ENCODE data around the gene MDH2. TPM values are rescaled to one million over a fixed set of nuclear protein-coding genes. Genes with fewer than 3 reads are reported as not detected.

MDH2 gene
- total and polyA plus RNA-seq, 2 of the 4 experiments (the other 2 are of a cell fraction), result 55.4 to 206 TPM

GRCh38 chr7:76108540-76109233 lies 60.8 kb downstream of the MDH2 start:
- Histone ChIP-seq H3K4me1 (ENCODE audit: control insufficient read depth, insufficient read depth, low read length) (no peaks in the 10 kb centered on the region), H2BK120ac (ENCODE audit: low read depth, low read length) (no peak overlapping the region), H3K23ac (ENCODE audit: low read depth, low read length) (no peak overlapping the region), H2BK5ac (ENCODE audit: low read depth, low read length, poor library complexity, severe bottlenecking) (no peak overlapping the region), H3K9ac (ENCODE audit: low read depth, low read length) (no peak overlapping the region), H3K4me2 (ENCODE audit: low read depth, low read length) (no peak overlapping the region), H4K8ac (ENCODE audit: low read depth in 2 of 2, low read length in 2 of 2) (no peak overlapping the region), H4K91ac (ENCODE audit: insufficient read depth, low read depth, low read length) (no peak overlapping the region), H3K79me1 (ENCODE audit: low read depth in 1 of 2, low read length in 2 of 2) (no peaks in the 10 kb centered on the region), H2BK15ac (ENCODE audit: low read depth, low read length) (no peak overlapping the region), H3K36me3 (ENCODE audit: control insufficient read depth, insufficient read depth, low read length) (no peaks in the 10 kb centered on the region), H4K5ac (ENCODE audit: low read depth, low read length) (no peak overlapping the region), H3K14ac (replicated peaks; ENCODE audit: low read depth, low read length) (no peak overlapping the region), H2AFZ (replicated peaks; ENCODE audit: low read length, poor library complexity) (no peak overlapping the region), H3K56ac (ENCODE audit: extremely low read depth, insufficient read depth, low read length) (no peak overlapping the region), H3K18ac (ENCODE audit: low read depth, low read length) (no peak overlapping the region), H3K4me3 (ENCODE audit: insufficient read depth, low read depth, low read length) (no peak overlapping the region), H3K9me1 (ENCODE audit: insufficient read depth, low read length) (no peaks in the 10 kb centered on the region), H3K4ac (ENCODE audit: low read depth, low read length) (no peak overlapping the region), H3K27ac (ENCODE audit: insufficient read depth, low read length) (no peak overlapping the region), H2BK20ac (ENCODE audit: low read depth, low read length) (no peak overlapping the region), H2AK9ac (replicated peaks; ENCODE audit: low read depth, low read length, poor library complexity) (no peak overlapping the region), H3K27me3 (ENCODE audit: control insufficient read depth, insufficient read depth, low read length) (no peaks in the 10 kb centered on the region), H4K20me1 (ENCODE audit: insufficient read depth, low read length) (no peaks in the 10 kb centered on the region), H3K9me3 (ENCODE audit: control insufficient read depth, insufficient read depth, low read length) (no peaks in the 10 kb centered on the region), H2AK5ac (ENCODE audit: low read depth, low read length) (no peak overlapping the region; the same call in 1 of the 2 replicates)
- intact Hi-C loops (cut with micrococcal nuclease), result no loop called here
- dilution Hi-C loops (cut with HindIII; ENCODE audit: low sequenced_read_pairs, unreplicated experiment), result no loop called here
- in situ Hi-C loops (cut with MboI; ENCODE audit: low sequenced_read_pairs), result no loop called here
- ATAC-seq (ENCODE audit: low read depth) (peak; percentile 44; the same call in 1 of the 2 replicates), DNase-seq (peak; percentile 24)
- TF ChIP-seq NFE2L2 (IDR thresholded peaks at IDR 0.05; ENCODE audit: low read depth, low read length) (no peak), MAFK (IDR thresholded peaks at IDR 0.05; ENCODE audit: low read depth, low read length) (no peak), MAZ (IDR thresholded peaks at IDR 0.05; ENCODE audit: borderline replicate concordance, low read depth, low read length) (no peak), FOS (IDR thresholded peaks at IDR 0.05; ENCODE audit: low read depth, low read length) (no peak), CEBPB (IDR thresholded peaks at IDR 0.05; ENCODE audit: low read depth, low read length) (no peak), BHLHE40 (IDR thresholded peaks at IDR 0.05; ENCODE audit: low read depth, low read length) (no peak), USF2 (IDR thresholded peaks at IDR 0.05; ENCODE audit: low read depth, low read length) (no peak), RFX5 (IDR thresholded peaks at IDR 0.05; ENCODE audit: low read depth, low read length) (no peak), POLR2A (IDR thresholded peaks at IDR 0.05; ENCODE audit: low read depth, low read length) (no peak), CTCF (conservative IDR thresholded peaks at IDR 0.05; ENCODE audit: low read depth, low read length) (no peak), CHD1 (IDR thresholded peaks at IDR 0.05; ENCODE audit: low read depth, low read length) (no peak), MXI1 (IDR thresholded peaks at IDR 0.05; ENCODE audit: borderline replicate concordance, low read depth, low read length) (no peak), ELK1 (IDR thresholded peaks at IDR 0.05; ENCODE audit: borderline replicate concordance, low read depth, low read length) (no peak), RCOR1 (IDR thresholded peaks at IDR 0.05; ENCODE audit: insufficient replicate concordance, low read length) (no peak), RAD21 (IDR thresholded peaks at IDR 0.05; ENCODE audit: low read length) (no peak), SMC3 (IDR thresholded peaks at IDR 0.05; ENCODE audit: low read depth, low read length) (no peak)
- WGBS, 2 experiments (ENCODE audit: extremely low coverage in 2 of 2, insufficient read length in 1 of 2), result 60% methylated on average over 1 of the region's 11 CpGs; no CpG with 5 or more reads in 1 of the 2 experiments
- POLR2A ChIA-PET (ENCODE audit: unreplicated experiment), result no interaction called here
- CTCF ChIA-PET, result no interaction called here
- BruUV-seq (replicated peaks), result no TSS peak
